ENCODE results near the gene RFX5.
A peak's percentile ranks its signal among the peaks of the same experiment; 100 is the strongest.

The RFX5 gene

GRCh38 chr1:151325231-151325630 lies 21.8 kb downstream of the RFX5 start:
- no peak for DNase-seq (ENCODE audit: low read depth in 2 of 2)

DNA sequence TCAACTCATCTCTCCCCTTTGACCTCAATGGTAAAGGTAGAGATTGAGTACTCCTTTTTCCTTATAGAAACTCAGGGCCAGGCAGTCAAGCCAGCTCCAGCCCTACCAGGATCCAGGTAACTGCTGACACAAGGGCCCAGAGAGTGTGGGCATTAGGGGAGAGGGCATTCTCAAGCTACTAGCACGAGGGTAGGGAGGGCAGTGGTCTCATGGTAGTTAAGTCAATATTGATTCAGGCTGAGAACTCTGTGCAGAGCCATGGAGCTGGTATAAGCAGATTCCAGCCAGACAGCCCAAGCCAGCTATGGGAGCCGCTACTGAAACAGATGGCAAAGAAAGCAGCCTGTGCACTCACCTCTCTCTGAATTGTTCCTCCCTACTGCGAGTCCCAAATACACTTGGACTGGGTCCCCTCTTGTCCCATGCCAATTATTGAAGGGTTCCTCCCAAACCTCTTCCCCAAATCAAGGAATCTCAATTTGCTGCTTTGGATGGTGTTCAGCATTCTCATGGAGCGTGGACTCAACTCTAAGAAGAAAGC lies 22.6 kb downstream of the RFX5 start:
- no peak for DNase-seq (ENCODE audit: low read depth in 2 of 2)

DNA sequence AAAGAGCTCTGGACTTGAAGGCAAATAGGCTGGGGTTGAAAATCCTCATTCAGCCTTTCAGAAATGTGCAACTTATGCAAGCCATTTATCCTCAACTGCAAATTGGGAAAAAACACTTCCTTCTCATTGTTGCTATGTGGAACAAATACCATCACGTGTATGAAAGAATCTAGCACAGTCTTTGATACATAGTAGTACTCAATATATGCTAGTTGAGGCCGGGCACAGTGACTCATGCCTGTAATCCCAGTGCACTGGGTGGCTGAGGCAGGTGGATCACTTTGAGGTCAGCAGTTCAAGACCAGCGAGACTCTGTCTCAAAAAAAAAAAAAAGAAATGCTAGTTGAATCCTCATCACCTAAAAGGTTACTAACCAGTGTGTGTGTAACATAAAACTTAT lies 28.1 kb downstream of the RFX5 start:
- no peak for DNase-seq (ENCODE audit: low read depth in 2 of 2)

GRCh38 chr1:151315565-151316235 lies 31.4 kb downstream of the RFX5 start:
- DNase-seq (ENCODE audit: low read depth in 2 of 2): no peak

DNA sequence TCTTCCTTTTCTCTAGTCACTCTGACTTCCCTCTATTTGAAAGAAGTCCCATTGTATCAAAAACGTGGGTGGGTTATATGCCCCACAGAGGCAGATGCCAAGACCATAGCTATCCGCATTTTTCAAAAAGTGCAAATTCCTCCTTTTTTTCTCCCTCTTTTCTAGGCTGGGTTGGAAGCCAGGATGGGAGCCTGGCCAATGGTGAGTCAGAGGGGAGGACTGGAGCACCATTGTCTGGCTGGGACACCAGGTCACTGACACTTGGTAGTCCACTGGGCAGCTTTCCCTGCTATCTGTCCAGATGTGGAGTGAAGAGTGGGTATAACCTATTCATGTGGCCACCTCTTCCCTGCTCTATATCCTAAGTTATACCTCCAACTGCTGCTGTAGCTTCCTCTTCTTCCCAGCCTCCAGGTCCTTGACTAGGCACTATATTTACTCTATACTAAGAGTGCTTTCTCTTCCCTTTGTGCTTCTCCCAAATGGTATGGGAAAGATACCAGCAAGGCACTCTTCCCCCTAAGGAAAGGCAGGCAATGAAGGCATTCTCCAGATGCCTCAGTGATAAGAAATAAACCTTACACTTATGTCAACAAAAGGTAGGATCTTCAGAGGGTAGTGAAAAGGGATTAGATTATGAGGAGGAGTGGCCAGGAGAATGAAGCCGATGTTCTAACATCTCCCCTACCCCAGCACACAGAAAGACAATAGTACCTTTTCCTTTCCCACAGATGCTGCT lies 32.7 kb downstream of the RFX5 start:
- no peak for DNase-seq (ENCODE audit: low read depth in 2 of 2)

- no peak for DNase-seq (ENCODE audit: low read depth in 2 of 2)
Measured at GRCh38 chr1:151313501-151313900, 33.6 kb downstream of the RFX5 start.

- DNase-seq (ENCODE audit: low read depth in 2 of 2): no peak
Measured at GRCh38 chr1:151312826-151313225, 34.2 kb downstream of the RFX5 start.

DNA sequence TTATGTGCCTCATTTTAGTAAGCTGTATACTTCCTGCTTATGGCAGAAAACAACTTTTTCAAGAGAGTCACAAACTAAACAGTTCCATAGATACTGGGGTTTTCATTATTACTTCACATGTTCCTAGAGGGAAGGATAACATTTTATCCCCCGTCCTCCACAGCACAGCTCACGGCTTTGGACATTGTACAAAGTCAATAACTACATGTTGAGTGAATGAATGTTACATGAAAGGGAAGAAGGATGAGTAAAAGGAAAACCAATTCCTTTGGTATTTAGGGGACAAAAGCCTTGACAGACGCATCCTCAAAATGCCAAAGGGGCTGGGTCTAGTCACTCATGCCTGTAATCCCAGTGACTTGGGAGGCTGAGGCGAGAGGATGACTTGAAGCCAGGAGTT lies 34.6 kb downstream of the RFX5 start:
- DNase-seq (ENCODE audit: low read depth in 2 of 2): no peak

DNA sequence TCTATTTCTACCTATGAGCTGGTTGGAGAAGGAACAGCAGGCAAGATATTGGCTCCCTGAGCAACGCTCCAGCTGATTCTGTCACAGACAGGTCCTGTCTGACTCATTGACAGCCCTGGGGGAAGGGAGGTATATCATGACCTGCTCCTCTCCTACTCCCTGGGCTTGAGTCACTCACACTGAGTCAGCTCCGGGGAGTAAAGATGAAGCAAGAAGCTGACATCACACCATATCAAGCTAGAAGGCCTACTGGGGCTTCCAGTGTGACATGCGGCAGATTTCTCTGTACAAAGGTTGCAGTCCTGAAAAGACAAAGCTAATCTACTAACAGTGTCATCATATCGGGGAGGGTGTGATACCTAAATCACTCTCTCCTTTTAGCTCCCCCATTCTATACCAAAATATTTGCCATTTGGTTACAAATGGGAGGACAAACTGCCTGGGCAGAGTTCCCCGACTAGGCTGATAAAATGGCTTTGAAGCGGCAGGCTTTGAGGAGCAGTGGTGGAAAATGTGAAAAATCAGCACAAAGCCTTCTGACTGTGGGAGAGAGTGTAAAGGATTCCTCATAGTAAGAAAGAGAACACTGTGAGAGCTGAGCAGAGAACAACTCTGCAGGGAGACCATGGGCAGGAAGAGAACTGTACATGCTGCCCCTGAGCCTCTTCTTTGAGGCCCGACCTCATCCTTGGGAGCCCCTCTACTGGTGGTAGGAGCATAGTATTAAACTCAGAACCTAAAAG lies 35.3 kb downstream of the RFX5 start:
- peak; percentile 21 to 37 for DNase-seq (ENCODE audit: low read depth in 2 of 2)

- DNase-seq (ENCODE audit: low read depth in 2 of 2): no peak
Measured at GRCh38 chr1:151311011-151311410, 36.0 kb downstream of the RFX5 start.

GRCh38 chr1:151309811-151310323 lies 37.2 kb downstream of the RFX5 start:
- no peak for DNase-seq (ENCODE audit: low read depth in 2 of 2)

DNA sequence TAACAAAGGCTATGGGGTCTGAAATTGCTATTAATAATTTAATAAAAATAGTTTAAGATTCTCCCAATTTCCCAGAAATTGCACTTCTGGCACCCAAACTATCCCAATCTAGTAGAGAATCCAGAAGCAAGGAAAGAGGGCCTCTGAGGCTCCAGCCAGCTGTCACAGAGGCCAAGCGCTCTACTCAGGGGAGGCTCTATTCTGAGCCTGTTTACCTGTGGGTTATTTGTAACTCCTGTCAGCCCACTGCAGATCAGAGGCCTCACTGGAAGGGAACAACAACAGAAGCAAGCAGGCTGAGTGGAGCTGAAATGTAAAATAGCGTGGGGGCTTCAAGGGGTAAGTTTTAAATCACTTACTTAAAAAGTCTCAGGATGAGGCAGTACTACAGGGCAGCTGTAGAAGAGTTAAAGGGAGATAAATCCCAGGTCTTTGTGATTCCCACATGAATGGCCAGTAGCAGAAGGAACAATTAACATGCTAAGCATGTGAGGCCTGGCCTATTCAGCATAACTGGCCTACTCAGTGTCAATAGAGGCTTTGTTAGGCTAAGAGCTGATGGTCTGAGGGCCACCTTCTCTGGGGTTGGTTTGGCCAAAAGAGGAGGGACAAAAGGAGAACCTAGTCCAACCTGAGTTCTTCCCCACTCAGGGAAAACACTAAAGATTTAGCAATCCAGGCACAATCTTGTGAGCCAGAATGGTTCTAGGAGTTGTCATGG lies 52.1 kb downstream of the RFX5 start:
- no peak for DNase-seq (ENCODE audit: low read depth in 2 of 2)

DNA sequence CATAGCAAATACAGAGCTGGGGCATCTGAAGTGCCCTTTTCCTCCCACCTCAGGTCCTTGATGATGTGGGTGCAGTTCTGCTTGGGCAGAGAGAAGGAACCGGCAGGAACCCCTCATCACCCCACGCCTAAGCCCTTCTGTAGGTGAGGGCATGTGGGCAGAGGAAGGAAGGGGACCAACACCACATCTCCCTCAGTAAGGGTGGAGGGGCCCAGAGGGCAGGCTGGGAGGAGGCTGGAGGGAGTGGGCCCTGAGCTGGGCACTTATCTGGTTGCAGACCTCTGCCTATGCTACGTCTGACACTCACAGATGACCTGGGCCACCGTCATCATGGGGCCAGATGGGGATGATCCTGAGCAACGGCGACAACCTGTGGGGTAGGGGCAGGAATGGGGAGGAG lies 54.0 kb downstream of the RFX5 start:
- DNase-seq (ENCODE audit: low read depth in 2 of 2): no peak

DNA sequence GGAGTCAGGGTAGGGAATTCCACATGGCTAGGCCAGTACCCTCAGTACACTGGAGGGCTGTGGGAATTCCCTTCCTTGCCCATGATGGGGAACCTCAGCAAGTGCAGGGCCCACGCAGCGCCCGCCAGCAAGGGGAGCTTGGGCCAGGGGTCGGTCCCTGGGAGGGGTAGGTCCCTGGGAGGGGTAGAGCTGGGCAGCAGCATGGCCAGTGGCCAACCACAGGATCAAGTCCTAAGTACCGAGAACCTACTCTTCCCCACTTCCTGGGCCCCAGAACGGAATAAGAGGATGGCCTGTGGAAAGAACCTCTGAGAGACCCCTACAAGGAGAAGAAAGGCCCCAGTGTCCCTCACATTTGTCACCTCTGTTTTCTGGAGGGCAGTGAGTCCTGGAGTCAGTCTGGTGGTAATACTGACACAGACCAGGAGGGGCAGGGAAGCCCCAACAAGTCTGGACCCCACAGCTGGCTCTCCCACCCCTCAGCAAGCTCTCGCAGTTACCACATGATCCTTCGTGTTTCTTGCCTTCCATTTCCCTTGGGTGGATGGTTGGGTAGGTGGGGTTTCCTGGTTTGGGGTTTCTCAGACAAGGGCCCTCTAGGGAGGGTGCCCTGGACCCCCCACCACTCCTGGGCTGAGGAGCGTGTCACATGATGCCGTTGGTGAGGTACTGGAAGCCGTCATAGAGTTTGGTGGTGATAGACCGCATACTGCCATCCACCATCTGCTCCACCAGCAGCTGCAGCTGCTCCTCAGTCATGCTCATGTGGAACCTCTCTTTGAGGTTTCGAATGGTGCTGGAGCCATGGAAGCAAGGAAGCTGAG lies 54.6 kb downstream of the RFX5 start:
- DNase-seq (ENCODE audit: low read depth in 2 of 2): no peak

- DNase-seq (ENCODE audit: low read depth in 2 of 2): no peak
Measured at GRCh38 chr1:151290709-151291303, 56.2 kb downstream of the RFX5 start.

Measured in stimulated activated CD8-positive, alpha-beta memory T cell treated with anti-CD3 and anti-CD28 coated beads, Interleukin-7, amount 100 ng/mL, for 1 hour (primary cell).